Mucosa of stomach (tissue), 1 donor: Measurements from ENCODE around the gene STAG1.
"Not testable (repeated sequence)": the region's sequence is repeated elsewhere in the genome, so short reads cannot be mapped to it uniquely, and the experiment has no call there.

Source experiments
- H3K27me3 ChIP-seq: one replicate; pipeline ENCODE4 v1.7.0; 2013; ENCODE audit warnings: mild to moderate bottlenecking, low read length; ENCODE audit not compliant: control insufficient read depth, insufficient read depth
- H3K36me3 ChIP-seq: one replicate; pipeline ENCODE4 v1.7.0; 2013; ENCODE audit warnings: low read length; ENCODE audit not compliant: control insufficient read depth, insufficient read depth
- H3K4me1 ChIP-seq: one replicate; pipeline ENCODE4 v1.7.0; 2013; ENCODE audit warnings: mild to moderate bottlenecking, low read length; ENCODE audit not compliant: control insufficient read depth, insufficient read depth
- H3K4me3 ChIP-seq: one replicate; pipeline ENCODE4 v1.7.0; 2013; ENCODE audit warnings: low read length
- H3K9ac ChIP-seq: one replicate; pipeline ENCODE4 v1.7.0; 2013; ENCODE audit warnings: mild to moderate bottlenecking, low read length, moderate library complexity
- H3K9me3 ChIP-seq: one replicate; pipeline ENCODE4 v1.7.0; 2013; ENCODE audit warnings: mild to moderate bottlenecking, low read length, moderate library complexity; ENCODE audit not compliant: control insufficient read depth
- donor health status: Pancreatic carcinoma.

The STAG1 gene

DNA sequence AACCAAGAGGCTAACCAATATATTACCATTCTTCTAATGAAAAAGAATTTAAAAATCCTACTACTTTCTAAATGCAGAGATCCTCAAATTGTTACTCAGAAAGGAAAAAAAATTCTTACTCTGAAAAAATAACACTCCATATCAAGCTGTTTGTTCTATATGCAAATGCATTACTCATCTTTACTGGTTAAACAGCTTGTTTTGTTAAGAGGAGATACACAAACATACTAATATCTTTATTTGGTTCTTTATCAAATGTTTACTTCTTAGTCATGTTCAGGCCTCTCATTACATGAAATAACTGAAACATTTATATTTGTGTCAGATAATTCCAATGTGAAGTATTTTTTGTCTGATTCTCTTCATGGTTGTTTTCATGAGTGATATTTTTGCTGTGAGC lies 355.3 kb downstream of the STAG1 start:
- Histone ChIP-seq H3K9me3 (no peaks in the 10 kb centered on the region), H3K4me1 (no peaks in the 10 kb centered on the region), H3K36me3 (no peaks in the 10 kb centered on the region), H3K9ac (no peak overlapping the region), H3K4me3 (no peak overlapping the region), H3K27me3 (no peaks in the 10 kb centered on the region)

DNA sequence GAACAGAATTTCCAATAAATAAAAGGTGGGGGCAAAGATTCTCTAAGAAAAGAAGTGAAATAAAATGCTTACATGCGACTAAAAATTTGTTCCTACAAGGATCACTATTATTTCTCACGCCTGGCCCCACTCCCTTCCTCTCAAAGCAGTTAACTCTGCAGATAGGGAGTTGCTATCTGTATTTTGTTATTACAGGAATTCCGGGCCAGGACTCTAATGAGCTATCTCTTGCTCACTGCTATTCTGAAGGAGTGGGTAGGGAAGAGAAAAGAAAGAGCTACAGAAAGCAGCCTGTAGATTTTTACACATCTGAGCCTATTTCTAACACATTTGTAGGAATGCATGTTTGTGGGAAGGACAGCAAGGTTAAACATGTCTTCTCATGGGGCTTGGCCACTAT lies 361.6 kb downstream of the STAG1 start:
- Histone ChIP-seq H3K27me3 (no peaks in the 10 kb centered on the region), H3K9ac (no peak overlapping the region), H3K4me3 (no peak overlapping the region), H3K4me1 (no peaks in the 10 kb centered on the region), H3K9me3 (no peaks in the 10 kb centered on the region), H3K36me3 (no peaks in the 10 kb centered on the region)

DNA sequence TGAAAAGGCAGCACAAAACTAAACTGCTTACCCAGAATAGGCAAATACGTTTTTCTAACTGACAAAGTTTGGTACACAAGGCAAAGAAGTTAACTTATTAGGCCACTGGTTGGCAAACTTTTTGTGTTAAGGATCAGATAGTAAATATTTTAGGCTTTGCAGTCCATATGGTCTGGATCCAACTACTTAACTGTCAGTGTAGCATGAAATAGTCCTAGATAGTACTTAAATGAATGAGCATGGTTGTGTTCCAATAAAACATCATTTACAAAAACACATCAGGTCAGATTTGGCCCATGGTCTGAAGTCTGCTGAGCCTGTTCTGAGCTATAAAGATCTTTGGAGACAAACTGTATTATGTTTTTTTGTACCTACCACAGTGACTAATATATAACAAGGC lies 365.1 kb downstream of the STAG1 start:
- Histone ChIP-seq H3K9ac (no peak overlapping the region), H3K4me1 (no peaks in the 10 kb centered on the region), H3K27me3 (no peaks in the 10 kb centered on the region), H3K4me3 (no peak overlapping the region), H3K36me3 (no peaks in the 10 kb centered on the region), H3K9me3 (no peaks in the 10 kb centered on the region)

DNA sequence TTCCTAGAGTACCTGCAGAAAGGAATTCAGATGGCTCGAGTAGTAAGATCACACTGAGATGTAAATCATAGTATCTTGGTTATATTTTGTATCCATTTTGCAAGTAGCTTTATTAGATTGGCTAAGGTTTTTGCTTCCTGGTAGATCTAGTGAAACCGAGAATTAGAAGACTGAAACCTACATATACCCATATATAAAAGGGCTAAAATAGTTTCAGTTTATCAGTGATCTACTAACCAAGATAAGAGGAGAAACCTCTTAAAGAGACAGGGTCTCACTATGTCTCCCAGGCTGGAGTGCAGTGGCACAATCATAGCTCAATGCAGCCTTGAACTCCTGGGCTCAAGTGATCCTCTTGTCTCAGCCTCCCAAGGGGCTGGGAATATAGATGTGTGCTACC lies 366.7 kb downstream of the STAG1 start:
- no peak overlapping the region for H3K9ac ChIP-seq
- no peaks in the 10 kb centered on the region for H3K9me3 ChIP-seq
- H3K4me1 ChIP-seq = no peaks in the 10 kb centered on the region
- no peaks in the 10 kb centered on the region for H3K27me3 ChIP-seq
- no peak overlapping the region for H3K4me3 ChIP-seq
- no peaks in the 10 kb centered on the region for H3K36me3 ChIP-seq

DNA sequence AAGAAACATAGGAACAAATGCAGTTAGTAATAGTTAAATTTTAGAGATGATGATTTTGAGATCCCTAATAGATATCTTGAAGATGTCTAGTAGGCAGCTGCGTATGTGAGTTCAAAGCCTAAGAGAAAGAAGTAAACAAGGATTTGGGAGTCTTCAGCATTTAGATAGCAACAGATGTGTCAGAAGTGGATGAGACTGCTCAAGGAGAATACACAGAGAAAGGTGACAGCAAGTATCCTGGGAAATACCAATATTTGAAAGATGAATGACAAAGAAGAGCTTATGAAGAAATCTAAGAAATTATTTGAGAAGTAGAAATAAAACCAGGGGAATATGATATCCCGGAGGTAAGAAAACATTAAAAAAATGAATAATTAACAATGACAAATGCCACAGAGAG lies 371.1 kb downstream of the STAG1 start:
- Histone ChIP-seq H3K4me3 (no peak overlapping the region), H3K4me1 (no peaks in the 10 kb centered on the region)

DNA sequence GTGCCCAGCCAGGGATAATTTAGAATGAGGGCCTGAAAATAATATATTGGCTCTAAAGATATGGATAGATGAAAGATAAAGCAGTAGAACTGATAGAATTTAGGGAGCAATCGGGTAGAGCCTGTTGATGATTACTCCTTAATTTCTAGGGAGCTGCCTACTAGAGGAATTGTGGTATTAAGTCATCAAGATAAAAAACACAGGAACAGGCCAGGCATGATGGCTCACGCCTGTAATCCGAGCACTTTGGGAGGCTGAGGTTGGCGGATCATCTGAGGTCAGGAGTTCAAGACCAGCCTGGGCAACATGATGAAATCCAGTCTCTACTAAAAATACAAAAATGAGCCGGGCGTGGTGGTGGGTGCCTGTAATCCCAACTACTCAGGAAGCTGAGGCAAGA lies 371.6 kb downstream of the STAG1 start:
- Histone ChIP-seq H3K9ac (no peak overlapping the region), H3K4me1 (no peaks in the 10 kb centered on the region), H3K4me3 (no peak overlapping the region), H3K27me3 (no peaks in the 10 kb centered on the region), H3K36me3 (no peaks in the 10 kb centered on the region), H3K9me3 (no peaks in the 10 kb centered on the region)

More for the DNA sequence above, 371.1 kb downstream of the STAG1 start:
- no peaks in the 10 kb centered on the region for H3K27me3 ChIP-seq
- no peaks in the 10 kb centered on the region for H3K9me3 ChIP-seq
- no peaks in the 10 kb centered on the region for H3K36me3 ChIP-seq
- no peak overlapping the region for H3K9ac ChIP-seq

DNA sequence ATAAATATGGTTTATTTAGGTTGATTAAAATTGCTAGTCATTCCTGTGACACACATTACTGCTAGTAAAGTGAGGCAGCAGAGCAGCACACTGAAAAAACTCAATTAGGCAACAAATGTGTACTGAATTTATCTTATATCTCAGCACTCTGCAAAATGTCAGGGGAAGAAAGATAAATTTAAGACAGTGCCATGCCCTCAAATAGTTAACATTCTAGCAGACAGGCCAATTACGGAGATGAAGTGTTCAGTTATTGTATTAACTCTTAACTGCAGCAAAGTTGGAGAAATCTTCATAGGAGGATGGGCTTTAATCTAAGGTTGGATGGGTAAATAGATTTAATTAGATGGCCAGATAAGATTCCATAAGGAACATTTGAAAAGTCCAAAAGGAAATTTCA lies 374.2 kb downstream of the STAG1 start:
- H3K36me3 ChIP-seq = no peaks in the 10 kb centered on the region
- H3K9ac ChIP-seq = no peak overlapping the region
- no peak overlapping the region for H3K4me3 ChIP-seq
- H3K27me3 ChIP-seq = no peaks in the 10 kb centered on the region
- H3K4me1 ChIP-seq = no peaks in the 10 kb centered on the region
- H3K9me3 ChIP-seq = no peaks in the 10 kb centered on the region

DNA sequence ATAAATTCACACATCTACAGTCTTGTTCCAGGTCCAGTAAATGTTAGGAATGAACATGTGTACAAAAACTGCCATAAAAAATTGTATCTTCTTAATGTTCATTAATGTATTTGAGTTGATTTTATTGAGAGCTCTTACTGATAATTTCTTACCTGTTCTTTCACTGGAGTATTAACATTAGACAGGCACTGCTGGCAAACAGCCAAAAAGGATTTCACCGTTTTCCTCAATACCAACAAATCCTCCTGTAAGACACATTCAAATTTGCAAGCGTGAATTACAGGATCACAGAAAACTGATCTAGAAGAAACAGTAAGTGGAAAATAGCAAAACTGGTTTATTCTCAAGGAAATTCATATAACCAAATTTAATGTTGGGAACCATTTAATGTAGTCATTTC lies 374.7 kb downstream of the STAG1 start:
- Histone ChIP-seq H3K9me3 (no peaks in the 10 kb centered on the region), H3K4me1 (no peaks in the 10 kb centered on the region), H3K36me3 (no peaks in the 10 kb centered on the region), H3K9ac (no peak overlapping the region), H3K27me3 (no peaks in the 10 kb centered on the region), H3K4me3 (no peak overlapping the region)

DNA sequence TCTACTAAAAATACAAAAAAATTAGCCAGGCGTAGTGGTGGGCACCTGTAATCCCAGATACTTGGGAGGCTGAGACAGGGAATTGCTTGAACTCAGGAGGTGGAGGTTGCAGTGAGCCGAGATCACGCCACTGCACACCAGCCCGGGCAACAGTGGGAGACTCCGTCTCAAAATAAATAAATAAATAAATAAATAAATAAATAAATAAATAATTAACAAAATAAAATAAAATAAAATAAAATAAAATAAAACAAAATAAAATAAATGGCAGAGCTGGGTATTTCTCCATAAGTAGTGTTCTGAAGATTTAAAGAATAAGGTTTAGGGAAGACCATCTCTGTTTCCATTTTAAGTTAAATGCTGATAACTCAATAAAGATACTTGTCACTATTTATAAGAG lies 376.4 kb downstream of the STAG1 start:
- H3K27me3 ChIP-seq, H3K36me3 ChIP-seq, H3K4me3 ChIP-seq, H3K4me1 ChIP-seq, H3K9me3 ChIP-seq, H3K9ac ChIP-seq: not testable (repeated sequence)

DNA sequence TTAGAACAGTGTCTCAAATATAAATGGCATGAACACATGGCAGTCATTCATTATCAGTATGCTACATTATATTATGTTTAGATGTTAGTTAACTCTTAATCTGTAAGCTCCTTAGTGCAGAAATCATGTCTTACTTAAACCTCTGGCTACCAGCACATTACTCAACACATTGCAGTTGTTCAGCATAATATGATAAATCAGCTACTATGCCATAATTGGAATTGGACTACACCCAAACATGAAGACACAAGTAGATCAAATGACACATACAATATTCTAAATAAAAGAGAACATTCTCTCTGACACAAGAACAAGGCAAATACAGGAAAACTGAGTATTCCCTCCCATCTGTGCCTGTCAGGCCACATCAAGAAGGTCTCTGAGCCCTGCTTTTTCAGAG lies 385.9 kb downstream of the STAG1 start:
- Histone ChIP-seq H3K36me3 (no peaks in the 10 kb centered on the region), H3K9me3 (no peaks in the 10 kb centered on the region), H3K4me1 (no peaks in the 10 kb centered on the region), H3K4me3 (no peak overlapping the region), H3K9ac (no peak overlapping the region), H3K27me3 (no peaks in the 10 kb centered on the region)

DNA sequence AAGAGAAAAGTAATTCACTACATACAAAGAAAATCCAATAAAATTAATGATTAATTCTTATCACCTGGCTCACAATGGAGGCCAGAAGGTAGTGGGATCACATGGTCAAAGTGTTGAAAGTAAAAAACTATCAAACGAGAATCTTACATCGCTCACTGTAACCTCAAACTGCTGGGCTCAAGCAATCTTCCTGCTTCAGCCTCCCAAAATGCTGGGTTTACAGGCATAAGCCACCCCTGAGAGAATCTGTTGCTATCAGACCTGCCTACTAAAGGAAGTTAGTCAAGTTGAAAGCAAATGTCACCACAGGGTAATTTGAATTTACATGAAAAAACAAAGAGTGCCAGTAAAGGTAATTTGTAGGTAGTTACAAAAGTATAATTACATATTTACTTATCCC lies 398.7 kb downstream of the STAG1 start:
- Histone ChIP-seq H3K4me3 (no peak overlapping the region), H3K36me3 (no peaks in the 10 kb centered on the region), H3K9ac (no peak overlapping the region), H3K9me3 (no peaks in the 10 kb centered on the region), H3K27me3 (no peaks in the 10 kb centered on the region), H3K4me1 (peaks cover 5% of the 10 kb centered on the region)

DNA sequence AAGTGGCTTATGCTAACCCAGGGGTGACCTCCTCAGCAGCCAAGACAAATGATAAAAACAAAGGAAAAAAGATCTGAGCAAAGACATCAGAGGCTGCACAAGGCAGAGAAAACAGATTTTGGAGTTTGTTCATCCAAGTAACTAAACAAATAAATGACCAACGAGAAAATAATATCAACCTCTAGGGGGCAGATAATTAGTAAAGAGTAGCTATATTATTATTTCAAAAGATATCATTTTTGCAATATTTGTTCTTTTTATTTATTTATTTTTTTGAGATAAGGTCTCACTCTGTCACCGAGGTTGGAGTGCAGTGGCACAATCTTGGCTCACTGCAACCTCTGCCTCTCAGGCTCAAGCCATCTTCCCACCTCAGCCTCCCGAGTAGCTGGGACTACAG lies 400.3 kb downstream of the STAG1 start:
- Histone ChIP-seq H3K36me3 (no peaks in the 10 kb centered on the region), H3K9me3 (no peaks in the 10 kb centered on the region), H3K4me3 (no peak overlapping the region), H3K27me3 (no peaks in the 10 kb centered on the region), H3K9ac (no peak overlapping the region), H3K4me1 (peaks cover 5% of the 10 kb centered on the region)

DNA sequence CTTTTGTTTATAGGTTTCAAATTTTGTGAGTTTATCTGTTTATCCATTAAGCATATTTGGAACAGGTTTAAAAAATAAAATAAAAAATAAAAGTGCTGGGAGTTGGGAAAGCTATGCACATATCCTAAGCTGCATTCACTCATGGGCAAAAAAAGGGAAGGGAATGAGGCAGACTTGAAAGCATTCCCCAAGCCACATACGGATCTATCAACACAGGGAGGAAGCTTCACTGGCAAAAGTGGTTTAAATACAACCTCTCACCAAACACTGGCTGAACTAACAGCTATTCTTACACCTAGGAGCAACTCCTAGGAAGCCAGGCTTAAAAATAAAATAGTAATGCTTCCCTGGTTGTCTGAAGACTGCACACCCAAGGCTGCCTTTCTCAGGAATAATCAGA lies 400.8 kb downstream of the STAG1 start:
- Histone ChIP-seq H3K9me3 (no peaks in the 10 kb centered on the region), H3K4me1 (peaks cover 5% of the 10 kb centered on the region), H3K36me3 (no peaks in the 10 kb centered on the region), H3K27me3 (no peaks in the 10 kb centered on the region), H3K9ac (no peak overlapping the region), H3K4me3 (no peak overlapping the region)
